ENCODE data around the gene TSPAN14.

Gene TSPAN14

DNA sequence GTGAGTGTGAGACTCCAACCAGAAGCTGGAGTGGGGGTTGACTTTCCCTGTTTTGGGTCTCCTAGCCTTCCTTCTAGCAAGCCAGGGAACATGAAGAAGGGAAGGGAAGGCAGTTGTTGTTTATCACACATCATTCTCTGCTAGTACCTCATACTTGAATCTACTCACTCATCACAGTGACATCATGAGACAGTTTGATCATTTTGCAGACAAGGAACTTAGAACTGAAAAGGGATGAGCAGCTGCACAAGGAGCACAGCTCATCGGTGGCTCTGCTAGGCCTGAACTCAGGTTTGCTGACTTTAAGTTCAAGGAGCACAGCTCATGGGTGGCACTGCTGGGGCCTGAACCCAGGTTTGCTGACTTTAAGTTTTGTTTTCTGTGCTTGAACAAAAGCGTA lies 26.6 kb upstream of the TSPAN14 start:
- no peak for DNase-seq (ENCODE audit: extremely low read depth, insufficient read length)
- TF ChIP-seq, protein P1, sequence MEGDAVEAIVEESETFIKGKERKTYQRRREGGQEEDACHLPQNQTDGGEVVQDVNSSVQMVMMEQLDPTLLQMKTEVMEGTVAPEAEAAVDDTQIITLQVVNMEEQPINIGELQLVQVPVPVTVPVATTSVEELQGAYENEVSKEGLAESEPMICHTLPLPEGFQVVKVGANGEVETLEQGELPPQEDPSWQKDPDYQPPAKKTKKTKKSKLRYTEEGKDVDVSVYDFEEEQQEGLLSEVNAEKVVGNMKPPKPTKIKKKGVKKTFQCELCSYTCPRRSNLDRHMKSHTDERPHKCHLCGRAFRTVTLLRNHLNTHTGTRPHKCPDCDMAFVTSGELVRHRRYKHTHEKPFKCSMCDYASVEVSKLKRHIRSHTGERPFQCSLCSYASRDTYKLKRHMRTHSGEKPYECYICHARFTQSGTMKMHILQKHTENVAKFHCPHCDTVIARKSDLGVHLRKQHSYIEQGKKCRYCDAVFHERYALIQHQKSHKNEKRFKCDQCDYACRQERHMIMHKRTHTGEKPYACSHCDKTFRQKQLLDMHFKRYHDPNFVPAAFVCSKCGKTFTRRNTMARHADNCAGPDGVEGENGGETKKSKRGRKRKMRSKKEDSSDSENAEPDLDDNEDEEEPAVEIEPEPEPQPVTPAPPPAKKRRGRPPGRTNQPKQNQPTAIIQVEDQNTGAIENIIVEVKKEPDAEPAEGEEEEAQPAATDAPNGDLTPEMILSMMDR (IDR thresholded peaks at IDR 0.05; ENCODE audit: insufficient read depth, low read length, poor library complexity, severe bottlenecking) = no peak
- no peaks in the 10 kb centered on the region for H3K36me3 ChIP-seq (ENCODE audit: control insufficient read depth, insufficient read depth, low read length)
- H3K27me3 ChIP-seq (replicated peaks; ENCODE audit: control insufficient read depth, insufficient read depth, low read length) = no peaks in the 10 kb centered on the region
- no peak overlapping the region for H3K4me3 ChIP-seq (replicated peaks; ENCODE audit: low read depth, low read length)

DNA sequence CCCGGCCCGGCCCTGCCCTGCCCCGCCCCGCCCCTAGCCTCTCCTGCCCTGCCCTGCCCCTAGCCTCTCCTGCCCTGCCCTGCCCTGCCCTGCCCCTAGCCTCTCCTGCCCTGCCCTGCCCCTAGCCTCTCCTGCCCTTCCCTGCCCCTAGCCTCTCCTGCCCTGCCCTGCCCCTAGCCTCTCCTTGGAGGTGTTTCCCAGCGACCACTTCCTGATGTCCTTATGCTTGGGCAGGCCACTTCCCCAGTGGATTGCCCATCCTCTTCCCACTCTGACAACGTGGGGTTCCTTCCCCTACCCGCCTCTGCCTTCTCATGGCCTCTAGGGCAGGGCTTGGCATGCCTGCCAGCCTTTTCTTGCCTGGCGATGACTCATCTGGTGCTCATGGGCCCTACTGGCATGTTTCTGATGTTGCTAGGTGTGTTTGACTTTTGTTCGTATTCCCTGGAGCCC lies 24.6 kb upstream of the TSPAN14 start:
- DNase-seq (ENCODE audit: extremely low read depth, insufficient read length) = no peak
- TF ChIP-seq, protein P1 (IDR thresholded peaks at IDR 0.05; ENCODE audit: insufficient read depth, low read length, poor library complexity, severe bottlenecking) = no peak
- Histone ChIP-seq H3K36me3 (ENCODE audit: control insufficient read depth, insufficient read depth, low read length) (no peaks in the 10 kb centered on the region), H3K4me3 (replicated peaks; ENCODE audit: low read depth, low read length) (no peak overlapping the region), H3K27me3 (replicated peaks; ENCODE audit: control insufficient read depth, insufficient read depth, low read length) (no peaks in the 10 kb centered on the region)

DNA sequence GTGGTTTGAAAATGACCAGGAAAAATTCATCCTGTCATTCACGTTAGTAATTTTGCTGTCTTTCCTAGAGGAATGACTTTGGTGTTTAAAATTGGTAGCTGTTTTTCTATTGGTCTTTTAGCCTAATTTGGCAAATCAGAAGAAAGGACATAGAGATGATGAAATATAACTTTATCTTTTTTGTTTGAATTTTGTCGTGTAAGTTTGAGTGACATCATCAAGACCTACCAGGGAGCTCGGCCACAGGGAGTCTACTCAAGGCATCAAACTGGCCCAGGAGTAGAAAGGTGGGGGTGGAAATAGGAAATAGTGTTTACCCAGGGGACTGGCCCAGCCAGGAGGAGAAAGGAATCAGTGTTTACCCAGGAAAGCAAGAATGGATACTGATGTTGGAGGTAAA lies 21.0 kb upstream of the TSPAN14 start:
- no peaks in the 10 kb centered on the region for H3K36me3 ChIP-seq (ENCODE audit: control insufficient read depth, insufficient read depth, low read length)
- no peak overlapping the region for H3K4me3 ChIP-seq (replicated peaks; ENCODE audit: low read depth, low read length)
- H3K27me3 ChIP-seq (replicated peaks; ENCODE audit: control insufficient read depth, insufficient read depth, low read length) = no peaks in the 10 kb centered on the region
- TF ChIP-seq, protein P1 (IDR thresholded peaks at IDR 0.05; ENCODE audit: insufficient read depth, low read length, poor library complexity, severe bottlenecking) = no peak
- no peak for DNase-seq (ENCODE audit: extremely low read depth, insufficient read length)

DNA sequence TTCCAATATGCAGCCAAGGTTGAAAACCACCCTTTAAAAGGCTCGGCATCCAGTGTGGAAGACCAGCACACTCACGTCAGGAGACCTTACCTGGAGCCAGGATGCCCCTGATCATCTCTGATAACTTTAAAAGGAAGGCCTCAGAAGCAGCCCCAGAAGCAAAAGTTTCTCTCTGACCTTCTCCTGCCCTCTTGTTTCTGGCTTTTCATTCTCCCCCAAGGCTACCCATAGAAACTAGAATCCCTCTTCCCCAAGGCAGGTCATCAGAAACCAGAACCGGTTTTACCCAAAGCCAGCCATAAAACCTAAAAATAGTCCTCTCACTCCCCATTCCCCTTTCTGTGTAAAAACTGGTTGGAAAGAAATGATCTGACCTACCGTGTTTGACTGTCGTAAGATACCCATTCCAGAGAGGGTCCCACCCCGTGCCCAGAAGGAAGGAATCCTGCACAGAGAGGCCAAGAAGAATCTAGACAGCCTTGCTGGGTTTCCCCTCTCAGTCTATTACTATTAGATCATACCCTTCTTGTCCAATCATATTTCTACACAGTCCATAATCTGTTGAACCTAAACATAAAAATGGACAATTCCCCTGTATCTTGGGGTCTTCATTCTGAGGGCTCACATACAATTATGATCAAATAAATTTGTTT lies 17.5 kb upstream of the TSPAN14 start:
- H3K27me3 ChIP-seq (replicated peaks; ENCODE audit: control insufficient read depth, insufficient read depth, low read length) = no peaks in the 10 kb centered on the region
- no peaks in the 10 kb centered on the region for H3K36me3 ChIP-seq (ENCODE audit: control insufficient read depth, insufficient read depth, low read length)
- DNase-seq (ENCODE audit: extremely low read depth, insufficient read length) = no peak
- H3K4me3 ChIP-seq (replicated peaks; ENCODE audit: low read depth, low read length) = no peak overlapping the region
- TF ChIP-seq, protein P1 (IDR thresholded peaks at IDR 0.05; ENCODE audit: insufficient read depth, low read length, poor library complexity, severe bottlenecking) = no peak

DNA sequence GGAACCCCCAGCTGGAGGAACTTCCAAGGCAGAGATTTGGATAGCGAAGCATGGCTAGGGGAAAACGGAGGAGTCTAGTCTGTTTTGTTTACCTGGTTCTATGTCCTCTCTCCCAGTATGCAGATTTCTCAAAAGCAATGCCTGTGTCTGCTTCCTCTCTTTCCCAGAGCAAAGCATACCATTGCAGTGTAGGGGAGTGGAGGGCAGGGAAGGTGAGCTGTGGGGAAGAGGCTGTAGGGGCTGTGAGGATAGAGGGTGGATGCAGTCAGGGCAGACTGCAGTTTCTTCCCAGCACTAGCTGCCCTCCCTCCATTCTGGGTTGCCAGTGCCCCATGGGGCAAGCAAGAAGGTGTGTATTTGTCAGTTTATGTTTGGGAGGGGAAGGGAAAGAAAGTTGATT lies 16.9 kb upstream of the TSPAN14 start:
- H3K4me3 ChIP-seq (replicated peaks; ENCODE audit: low read depth, low read length) = no peak overlapping the region
- no peak for DNase-seq (ENCODE audit: extremely low read depth, insufficient read length)
- TF ChIP-seq, protein P1 (IDR thresholded peaks at IDR 0.05; ENCODE audit: insufficient read depth, low read length, poor library complexity, severe bottlenecking) = no peak
- no peaks in the 10 kb centered on the region for H3K36me3 ChIP-seq (ENCODE audit: control insufficient read depth, insufficient read depth, low read length)
- no peaks in the 10 kb centered on the region for H3K27me3 ChIP-seq (replicated peaks; ENCODE audit: control insufficient read depth, insufficient read depth, low read length)

DNA sequence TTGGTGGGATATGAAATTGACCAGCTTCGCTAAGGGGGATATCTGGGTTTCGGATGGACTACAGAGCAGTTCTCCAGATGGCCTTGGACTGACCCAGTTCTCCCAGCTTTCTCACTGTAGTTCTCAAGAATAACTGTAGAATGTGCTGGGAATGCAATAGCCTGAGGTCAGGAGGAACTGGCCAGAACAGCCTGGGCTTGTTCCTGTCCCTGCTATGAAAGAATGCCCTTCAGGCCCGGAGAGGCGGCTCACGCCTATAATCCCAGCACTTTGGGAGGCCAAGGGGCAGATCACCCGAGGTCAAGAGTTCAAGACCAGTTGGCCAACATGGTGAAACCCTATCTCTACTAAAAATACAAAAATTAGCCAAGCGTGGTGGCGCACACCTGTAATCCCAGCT lies 12.3 kb upstream of the TSPAN14 start:
- Histone ChIP-seq H3K36me3 (ENCODE audit: control insufficient read depth, insufficient read depth, low read length) (no peaks in the 10 kb centered on the region), H3K4me3 (replicated peaks; ENCODE audit: low read depth, low read length) (no peak overlapping the region), H3K27me3 (replicated peaks; ENCODE audit: control insufficient read depth, insufficient read depth, low read length) (no peaks in the 10 kb centered on the region)
- no peak for DNase-seq (ENCODE audit: extremely low read depth, insufficient read length)
- TF ChIP-seq, protein P1 (IDR thresholded peaks at IDR 0.05; ENCODE audit: insufficient read depth, low read length, poor library complexity, severe bottlenecking) = no peak
